BJ (cell line): Measurements from ENCODE around the gene RPS13. TPM values are rescaled to one million over a fixed set of nuclear protein-coding genes. Genes with fewer than 3 reads are reported as not detected.
"Not testable (repeated sequence)": the region's sequence is repeated elsewhere in the genome, so short reads cannot be mapped to it uniquely, and the experiment has no call there.

Experiments
- CTCF ChIA-PET: fragments of 350-600 bp; formaldehyde crosslinking; extraction: SDS; loops from one replicate; lab custom pipeline; 2021; ENCODE audit warnings: antibody characterized with exemption, inconsistent platforms; lab: Yijun Ruan, JAX
- POLR2A ChIA-PET: fragments of 300-600 bp; sonication (Branson Sonifier 250); formaldehyde crosslinking; extraction: SDS; loops from one replicate; lab custom pipeline; 2021; ENCODE audit warnings: antibody characterized with exemption; lab: Charles Lee
- DNase-seq: peaks from one replicate; pipeline ENCODE4 v3.0.0-alpha.2; 2011; ENCODE audit warnings: low read depth
- H3K27me3 ChIP-seq: 2 replicates; pipeline ENCODE4 v1.6.0; 2011; ENCODE audit warnings: low read length; ENCODE audit not compliant: control insufficient read depth, insufficient read depth
- H3K36me3 ChIP-seq: 2 replicates; pipeline ENCODE4 v1.5.1; 2011; ENCODE audit warnings: low read length; ENCODE audit not compliant: control insufficient read depth, insufficient read depth
- H3K4me3 ChIP-seq: 2 replicates; pipeline ENCODE4 v1.5.1; 2011; ENCODE audit warnings: low read depth, mild to moderate bottlenecking, control low read depth, low read length
- polyA plus RNA-seq: library from polyadenylated mRNA; depleted of rRNA; stranded (reverse); fragments of >200 nt; gene quantifications from 2 replicates; pipeline ENCODE4 v1.2.3, GENCODE V29; 2011
- TF ChIP-seq, protein P1 (sequence below): IDR thresholded peaks from 2 replicates; pipeline ENCODE4 v1.5.1; 2011; ENCODE audit warnings: low read depth, mild to moderate bottlenecking, control low read depth, inconsistent platforms, low read length, moderate library complexity; ENCODE audit not compliant: insufficient read depth

Gene RPS13
- polyA plus RNA-seq, 1 experiment, result 755 TPM

DNA sequence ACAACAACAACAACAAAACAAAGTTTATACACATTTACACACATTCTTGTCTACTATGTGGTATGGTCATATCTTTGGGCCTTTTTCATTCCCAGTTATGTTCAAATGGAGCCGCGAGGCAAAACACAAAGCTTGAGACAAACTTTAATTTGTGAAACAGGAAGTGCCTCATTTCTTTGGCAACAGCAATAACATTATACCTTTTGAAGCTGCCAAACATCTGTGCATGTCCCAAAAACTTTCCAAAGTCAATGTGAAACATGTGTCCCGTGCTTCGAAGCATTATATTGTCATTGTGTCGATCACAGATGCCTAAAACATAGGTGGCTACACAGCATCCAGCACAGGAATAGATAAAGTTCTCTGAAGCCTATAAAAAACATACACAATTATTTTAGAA is 25.0 kb upstream of the RPS13 start:
- no peak overlapping the region for H3K4me3 ChIP-seq
- ChIA-PET CTCF (interaction anchor here (0.8 kb wide), 1 partner anchor 11 kb away, joined by 3 read pairs; no protein-coding TSS in a partner anchor), POLR2A (interaction anchor here (0.5 kb wide), 1 partner anchor 21 kb away, joined by 4 read pairs; no protein-coding TSS in a partner anchor)
- no peaks in the 10 kb centered on the region for H3K27me3 ChIP-seq
- peaks cover 3% of the 10 kb centered on the region; the same call in 1 of the 2 replicates for H3K36me3 ChIP-seq
- TF ChIP-seq, protein P1, sequence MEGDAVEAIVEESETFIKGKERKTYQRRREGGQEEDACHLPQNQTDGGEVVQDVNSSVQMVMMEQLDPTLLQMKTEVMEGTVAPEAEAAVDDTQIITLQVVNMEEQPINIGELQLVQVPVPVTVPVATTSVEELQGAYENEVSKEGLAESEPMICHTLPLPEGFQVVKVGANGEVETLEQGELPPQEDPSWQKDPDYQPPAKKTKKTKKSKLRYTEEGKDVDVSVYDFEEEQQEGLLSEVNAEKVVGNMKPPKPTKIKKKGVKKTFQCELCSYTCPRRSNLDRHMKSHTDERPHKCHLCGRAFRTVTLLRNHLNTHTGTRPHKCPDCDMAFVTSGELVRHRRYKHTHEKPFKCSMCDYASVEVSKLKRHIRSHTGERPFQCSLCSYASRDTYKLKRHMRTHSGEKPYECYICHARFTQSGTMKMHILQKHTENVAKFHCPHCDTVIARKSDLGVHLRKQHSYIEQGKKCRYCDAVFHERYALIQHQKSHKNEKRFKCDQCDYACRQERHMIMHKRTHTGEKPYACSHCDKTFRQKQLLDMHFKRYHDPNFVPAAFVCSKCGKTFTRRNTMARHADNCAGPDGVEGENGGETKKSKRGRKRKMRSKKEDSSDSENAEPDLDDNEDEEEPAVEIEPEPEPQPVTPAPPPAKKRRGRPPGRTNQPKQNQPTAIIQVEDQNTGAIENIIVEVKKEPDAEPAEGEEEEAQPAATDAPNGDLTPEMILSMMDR, result no peak
- DNase-seq, result no peak

GRCh38 chr11:17098658-17099057 is 21.2 kb upstream of the RPS13 start:
- H3K36me3 ChIP-seq, result peaks cover 6% of the 10 kb centered on the region
- ChIA-PET POLR2A (interaction anchor here (0.6 kb wide), 1 partner anchor 14 kb away, joined by 3 read pairs; no protein-coding TSS in a partner anchor), CTCF (no interaction called here)
- TF ChIP-seq, protein P1, result no peak
- DNase-seq, result no peak
- no peak overlapping the region for H3K4me3 ChIP-seq
- no peaks in the 10 kb centered on the region for H3K27me3 ChIP-seq

DNA sequence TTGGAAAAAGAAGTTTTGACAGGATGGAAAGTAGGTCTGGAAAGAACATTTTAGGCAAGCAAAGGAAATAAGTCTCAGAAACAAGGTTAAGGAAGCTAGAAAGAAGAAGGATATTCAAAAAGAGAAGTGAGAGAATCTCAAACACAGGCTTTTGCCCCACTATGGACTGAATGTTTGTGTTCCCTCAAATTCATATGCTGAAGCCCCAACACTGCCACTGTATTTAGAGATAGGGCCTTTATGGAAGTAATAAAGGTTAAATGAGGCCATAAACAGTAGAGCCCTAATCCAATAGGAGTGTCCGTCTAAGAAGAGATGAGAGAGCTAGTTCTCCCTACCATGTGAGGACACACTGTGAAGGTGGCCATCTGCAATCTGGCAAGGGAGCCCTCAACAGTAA is 20.6 kb upstream of the RPS13 start:
- H3K36me3 ChIP-seq, result peaks cover 8% of the 10 kb centered on the region
- CTCF ChIA-PET, result no interaction called here
- POLR2A ChIA-PET, result no interaction called here

DNA sequence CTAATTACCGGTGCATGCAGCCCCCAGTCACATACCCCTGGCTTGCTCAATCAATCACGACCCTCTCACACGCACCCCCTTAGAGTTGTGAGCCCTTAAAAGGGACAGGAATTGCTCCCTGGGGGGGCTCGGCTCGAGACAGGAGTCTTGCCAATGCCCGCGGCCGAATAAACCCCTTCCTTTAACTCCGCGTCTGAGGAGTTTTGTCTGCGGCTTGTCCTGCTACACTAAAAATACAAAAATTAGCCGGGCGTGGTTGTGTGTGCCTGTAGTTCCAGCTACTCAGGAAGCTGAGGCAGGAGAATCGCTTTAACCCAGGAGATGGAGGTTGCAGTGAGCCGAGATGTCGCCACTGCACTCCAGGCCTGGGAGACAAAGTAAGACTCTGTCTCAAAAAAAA is 8.5 kb upstream of the RPS13 start:
- DNase-seq, CTCF ChIA-PET, POLR2A ChIA-PET, H3K27me3 ChIP-seq, H3K36me3 ChIP-seq, H3K4me3 ChIP-seq: not testable (repeated sequence)

More for the DNA sequence above, 20.6 kb upstream of the RPS13 start:
- DNase-seq, result no peak
- no peak overlapping the region for H3K4me3 ChIP-seq
- TF ChIP-seq, protein P1, result no peak
- no peaks in the 10 kb centered on the region for H3K27me3 ChIP-seq

- DNase-seq, result no peak
- Histone ChIP-seq H3K4me3 (peak overlapping the region; percentile 89), H3K36me3 (peaks cover 7% of the 10 kb centered on the region), H3K27me3 (no peaks in the 10 kb centered on the region)
- ChIA-PET CTCF (interaction anchor here (0.6 to 2.5 kb wide), 4 partner anchors 14 to 294 kb away, joined by 3 to 14 read pairs (median 4); no protein-coding TSS in a partner anchor), POLR2A (no interaction called here)
- TF ChIP-seq, protein P1, result no peak
Measured at GRCh38 chr11:17077240-17077519, 287 bp downstream of the RPS13 start.
